ENCODE measurements around the gene GLS. TPM values are rescaled to one million over a fixed set of nuclear protein-coding genes. Genes with fewer than 3 reads are reported as not detected.

Gene GLS
- total and polyA plus RNA-seq, 2 donors (not counting 3 experiments of a cell fraction or from before 2014, with no cell fraction given) = 49.0 to 183 TPM

GRCh38 chr2:190920085-190920484 is 39.5 kb downstream of the GLS start:
- CTCF ChIA-PET = no interaction called here
- no peak overlapping the region for H3K4me2 ChIP-seq (ENCODE audit: insufficient read depth, low read length)
- dilution Hi-C loops (cut with MboI; ENCODE audit: extremely low pct_ligation_motif_present, low sequenced_read_pairs) (no loop called here), intact Hi-C loops (cut with micrococcal nuclease) (no loop called here)
- H3K9me3 ChIP-seq (replicated peaks; ENCODE audit: control insufficient read depth, insufficient read depth, low read length) = no peaks in the 10 kb centered on the region
- H3K9ac ChIP-seq (replicated peaks; ENCODE audit: extremely low read depth, insufficient read depth, low read length) = no peak overlapping the region
- H3K27ac ChIP-seq (ENCODE audit: insufficient read depth, low read depth, low read length) = no peak overlapping the region
- FAIRE-seq (no peak), DNase-seq (ENCODE audit: low read depth, low spot score) (no peak)
- peaks cover 7 to 38% of the 10 kb centered on the region in 2 experiments for H3K36me3 ChIP-seq (ENCODE audit: control insufficient read depth in 2 of 2, extremely low read depth in 1 of 2, insufficient read depth in 2 of 2, low read length in 2 of 2)
- no peaks in the 10 kb centered on the region for H3K4me1 ChIP-seq (ENCODE audit: control insufficient read depth, extremely low read depth, insufficient read depth, low read length)
- POLR2A ChIA-PET = no interaction called here
- BruUV-seq (replicated peaks) = no TSS peak
- H2AFZ ChIP-seq (ENCODE audit: low read depth, low read length) = no peak overlapping the region
- H3K9me1 ChIP-seq (replicated peaks; ENCODE audit: control insufficient read depth, extremely low read depth, insufficient read depth, low read length) = no peaks in the 10 kb centered on the region
- TF ChIP-seq POLR2AphosphoS5 (IDR thresholded peaks at IDR 0.05; ENCODE audit: insufficient read depth, low read depth, low read length) (no peak), FOS (IDR thresholded peaks at IDR 0.05; ENCODE audit: borderline replicate concordance, insufficient read depth, low read length) (no peak)
- H4K20me1 ChIP-seq (replicated peaks; ENCODE audit: control insufficient read depth, extremely low read depth, insufficient read depth, low read length) = no peaks in the 10 kb centered on the region
- no peaks in the 10 kb centered on the region for H3K27me3 ChIP-seq (ENCODE audit: control insufficient read depth in 2 of 2, insufficient read depth in 2 of 2, low read length in 2 of 2)
- H3K79me2 ChIP-seq (ENCODE audit: control insufficient read depth, insufficient read depth, low read length) = peaks cover 3% of the 10 kb centered on the region
- no peak overlapping the region for H3K4me3 ChIP-seq (replicated peaks in 1 of 3; ENCODE audit: insufficient read depth in 1 of 3, low read depth in 1 of 3, low read length in 3 of 3)

DNA sequence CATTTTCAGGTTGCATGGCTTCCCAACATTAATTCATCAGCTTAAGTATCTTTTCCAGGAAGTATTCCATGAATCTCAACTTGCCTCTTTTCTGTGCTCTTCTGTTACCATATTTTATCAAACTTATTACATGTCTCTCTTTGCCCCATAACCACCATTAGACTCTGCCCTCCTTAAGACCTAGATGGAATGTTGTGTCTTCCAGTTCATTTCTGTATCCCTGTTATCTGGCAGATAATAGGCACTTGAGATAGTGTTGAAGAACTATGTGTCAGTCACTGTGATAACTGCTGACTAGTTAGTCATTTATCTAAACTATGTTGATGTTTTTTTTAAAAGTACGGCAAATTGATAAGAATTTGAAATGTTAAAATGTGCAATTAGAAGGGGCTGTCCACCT is 41.8 kb downstream of the GLS start:
- dilution Hi-C loops (cut with MboI; ENCODE audit: extremely low pct_ligation_motif_present, low sequenced_read_pairs) = no loop called here
- Histone ChIP-seq H3K4me3 (replicated peaks in 1 of 3; ENCODE audit: insufficient read depth in 1 of 3, low read depth in 1 of 3, low read length in 3 of 3) (no peak overlapping the region), H3K4me2 (ENCODE audit: insufficient read depth, low read length) (no peak overlapping the region), H3K27me3 (ENCODE audit: control insufficient read depth in 2 of 2, insufficient read depth in 2 of 2, low read length in 2 of 2) (no peaks in the 10 kb centered on the region), H3K9me3 (replicated peaks; ENCODE audit: control insufficient read depth, insufficient read depth, low read length) (no peaks in the 10 kb centered on the region), H3K9me1 (replicated peaks; ENCODE audit: control insufficient read depth, extremely low read depth, insufficient read depth, low read length) (no peaks in the 10 kb centered on the region), H3K27ac (ENCODE audit: insufficient read depth, low read depth, low read length) (no peak overlapping the region), H3K79me2 (ENCODE audit: control insufficient read depth, insufficient read depth, low read length) (peaks cover 8% of the 10 kb centered on the region), H3K4me1 (ENCODE audit: control insufficient read depth, extremely low read depth, insufficient read depth, low read length) (no peaks in the 10 kb centered on the region), H3K9ac (replicated peaks; ENCODE audit: extremely low read depth, insufficient read depth, low read length) (no peak overlapping the region), H4K20me1 (replicated peaks; ENCODE audit: control insufficient read depth, extremely low read depth, insufficient read depth, low read length) (no peaks in the 10 kb centered on the region), H3K36me3 (ENCODE audit: control insufficient read depth in 2 of 2, extremely low read depth in 1 of 2, insufficient read depth in 2 of 2, low read length in 2 of 2) (peaks cover 5 to 38% of the 10 kb centered on the region in 2 experiments), H2AFZ (ENCODE audit: low read depth, low read length) (no peak overlapping the region)
- ChIA-PET CTCF (interaction anchor here (0.8 to 1.6 kb wide), 2 partner anchors 10 to 73 kb away, joined by 3 to 5 read pairs; no protein-coding TSS in a partner anchor), POLR2A (no interaction called here)
- intact Hi-C loops (cut with micrococcal nuclease) = no loop called here
- no peak for DNase-seq (ENCODE audit: low read depth, low spot score)
- TF ChIP-seq JUN (IDR thresholded peaks at IDR 0.05; ENCODE audit: borderline replicate concordance, insufficient read depth, insufficient read length, low read depth) (no peak), EZH2 (IDR thresholded peaks at IDR 0.05; ENCODE audit: borderline replicate concordance, low read depth, low read length, severe bottlenecking) (no peak), POLR2AphosphoS5 (IDR thresholded peaks at IDR 0.05; ENCODE audit: insufficient read depth, low read depth, low read length) (no peak), FOS (IDR thresholded peaks at IDR 0.05; ENCODE audit: borderline replicate concordance, insufficient read depth, low read length) (no peak), POLR2A (IDR thresholded peaks at IDR 0.05; ENCODE audit: low read depth, low read length) (no peak), GATA2 (IDR thresholded peaks at IDR 0.05; ENCODE audit: insufficient read depth, insufficient read length, low read depth, low read length) (no peak)
- TF ChIP-seq, protein P1, sequence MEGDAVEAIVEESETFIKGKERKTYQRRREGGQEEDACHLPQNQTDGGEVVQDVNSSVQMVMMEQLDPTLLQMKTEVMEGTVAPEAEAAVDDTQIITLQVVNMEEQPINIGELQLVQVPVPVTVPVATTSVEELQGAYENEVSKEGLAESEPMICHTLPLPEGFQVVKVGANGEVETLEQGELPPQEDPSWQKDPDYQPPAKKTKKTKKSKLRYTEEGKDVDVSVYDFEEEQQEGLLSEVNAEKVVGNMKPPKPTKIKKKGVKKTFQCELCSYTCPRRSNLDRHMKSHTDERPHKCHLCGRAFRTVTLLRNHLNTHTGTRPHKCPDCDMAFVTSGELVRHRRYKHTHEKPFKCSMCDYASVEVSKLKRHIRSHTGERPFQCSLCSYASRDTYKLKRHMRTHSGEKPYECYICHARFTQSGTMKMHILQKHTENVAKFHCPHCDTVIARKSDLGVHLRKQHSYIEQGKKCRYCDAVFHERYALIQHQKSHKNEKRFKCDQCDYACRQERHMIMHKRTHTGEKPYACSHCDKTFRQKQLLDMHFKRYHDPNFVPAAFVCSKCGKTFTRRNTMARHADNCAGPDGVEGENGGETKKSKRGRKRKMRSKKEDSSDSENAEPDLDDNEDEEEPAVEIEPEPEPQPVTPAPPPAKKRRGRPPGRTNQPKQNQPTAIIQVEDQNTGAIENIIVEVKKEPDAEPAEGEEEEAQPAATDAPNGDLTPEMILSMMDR (IDR thresholded peaks at IDR 0.05; ENCODE audit: extremely low read depth in 1 of 2, insufficient read depth in 1 of 2, low read depth in 1 of 2, low read length in 2 of 2) = no peak
- BruUV-seq (replicated peaks) = no TSS peak
- FAIRE-seq = no peak

Data from endothelial cell of umbilical vein (primary cell).